UCSD-AML1 (cell line): ENCODE measurements around the gene GRB10.
A peak's percentile ranks its signal among the peaks of the same experiment; 100 is the strongest.
"Not testable (repeated sequence)": the region's sequence is repeated elsewhere in the genome, so short reads cannot be mapped to it uniquely, and the experiment has no call there.

Experiments
- DNase-seq: peaks from one replicate; lab custom pipeline; 2025; ENCODE audit not compliant: unreplicated experiment; lab: John Stamatoyannopoulos, UW

GRB10 gene

GRCh38 chr7:50589364-50589763 is 193.3 kb downstream of the GRB10 start:
- DNase-seq: no peak

DNA sequence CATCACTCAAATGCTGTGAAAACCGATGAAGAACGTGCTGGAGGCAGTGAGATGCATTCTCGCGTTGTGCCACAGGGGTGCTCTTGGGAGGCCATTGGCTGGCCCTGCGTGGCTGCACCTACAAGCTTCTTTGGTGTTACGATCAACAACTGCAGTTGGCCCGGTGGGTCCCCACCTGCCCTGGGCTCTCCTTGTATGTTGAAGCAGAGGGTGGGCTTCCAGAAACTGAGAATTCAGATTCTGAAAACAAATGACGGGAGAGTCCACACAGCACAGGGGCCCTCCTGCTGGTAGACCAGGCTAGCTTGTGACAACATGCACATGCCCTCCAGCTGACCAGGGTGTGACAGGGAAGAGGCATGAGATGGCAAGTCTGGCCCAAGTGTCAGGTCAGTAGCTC is 193.8 kb downstream of the GRB10 start:
- DNase-seq: peak; percentile 13

- DNase-seq: no peak
These were observed 195.0 kb downstream of the GRB10 start for GRCh38 chr7:50587737-50588136.

- DNase-seq: no peak
These were observed 197.8 kb downstream of the GRB10 start for GRCh38 chr7:50584793-50585408.

DNA sequence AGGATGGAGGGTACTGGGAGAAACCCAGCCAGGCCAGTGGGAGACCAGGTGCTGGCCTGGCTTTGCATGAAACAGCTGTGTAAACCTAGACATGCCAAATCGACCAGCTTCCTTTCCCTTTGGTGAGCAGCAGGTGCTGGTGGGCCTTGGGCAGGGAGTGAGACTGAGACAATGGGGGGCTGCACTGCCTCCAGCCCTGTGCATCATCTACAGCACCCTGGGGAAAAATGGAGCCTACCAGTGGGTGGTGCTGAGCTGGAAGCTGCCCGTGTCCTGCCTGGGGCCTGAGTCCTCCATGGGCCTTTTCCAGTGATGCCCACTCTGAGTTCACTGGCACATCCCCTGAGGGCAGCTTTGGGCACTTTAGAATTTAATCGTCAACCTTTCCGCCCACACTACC is 198.3 kb downstream of the GRB10 start:
- DNase-seq: no peak

DNA sequence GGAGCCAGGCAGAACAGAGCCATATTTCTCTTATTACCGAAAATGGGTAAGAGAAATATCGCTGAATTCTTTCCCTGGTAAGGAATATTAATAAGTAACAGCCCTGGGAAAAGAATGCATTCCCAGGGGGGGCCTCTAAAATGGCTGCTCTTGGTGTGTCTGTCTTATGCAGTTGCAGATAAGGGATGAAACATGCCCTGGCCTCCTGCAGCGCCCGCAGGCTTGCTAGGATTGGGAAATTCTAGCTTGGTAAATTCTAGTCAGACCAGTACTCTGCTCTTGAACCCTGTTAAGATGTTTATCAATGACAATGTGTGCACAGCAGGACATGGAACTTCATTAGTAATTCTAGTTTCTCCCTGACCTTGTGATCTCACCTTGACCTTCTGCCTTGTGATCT is 199.4 kb downstream of the GRB10 start:
- DNase-seq: not testable (repeated sequence)

DNA sequence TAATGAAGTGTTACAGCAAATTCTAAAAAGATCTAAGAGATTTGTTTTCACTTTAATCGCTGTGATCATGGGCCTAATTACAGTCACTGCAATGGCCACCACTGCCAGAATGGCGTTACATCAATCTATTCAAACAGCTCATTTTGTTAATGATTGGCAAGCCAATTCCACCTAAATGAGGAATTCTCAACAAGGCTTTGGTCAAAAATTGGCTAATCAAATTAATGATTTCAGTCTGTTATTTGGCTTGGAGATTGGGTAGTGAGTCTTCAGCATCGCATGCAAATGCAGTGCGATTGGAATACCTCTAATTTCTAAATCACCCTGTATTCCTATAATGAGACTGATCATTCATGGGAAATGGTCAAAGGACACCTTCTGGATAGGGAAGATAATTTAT is 200.4 kb downstream of the GRB10 start:
- not testable (repeated sequence) for DNase-seq

GRCh38 chr7:50580666-50581065 is 202.0 kb downstream of the GRB10 start:
- not testable (repeated sequence) for DNase-seq

DNA sequence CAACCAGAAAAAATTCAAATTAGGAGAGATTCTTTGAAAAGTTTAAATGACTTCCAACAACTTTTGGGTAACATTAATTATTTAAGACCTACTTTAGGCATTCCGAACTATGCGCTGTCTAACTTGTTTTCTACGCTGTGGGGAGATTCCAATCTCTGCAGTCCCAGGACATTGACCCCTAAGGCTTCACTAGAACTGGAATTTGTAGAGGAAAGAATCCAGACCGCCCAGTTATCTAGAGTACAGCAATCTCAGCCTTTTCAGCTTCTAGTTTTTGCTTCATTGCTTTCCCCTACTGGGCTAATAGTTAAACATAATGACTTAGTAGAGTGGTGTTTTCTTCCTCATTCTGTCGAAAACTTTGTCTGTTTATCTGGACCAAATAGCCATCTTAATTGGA is 202.6 kb downstream of the GRB10 start:
- DNase-seq: no peak

DNA sequence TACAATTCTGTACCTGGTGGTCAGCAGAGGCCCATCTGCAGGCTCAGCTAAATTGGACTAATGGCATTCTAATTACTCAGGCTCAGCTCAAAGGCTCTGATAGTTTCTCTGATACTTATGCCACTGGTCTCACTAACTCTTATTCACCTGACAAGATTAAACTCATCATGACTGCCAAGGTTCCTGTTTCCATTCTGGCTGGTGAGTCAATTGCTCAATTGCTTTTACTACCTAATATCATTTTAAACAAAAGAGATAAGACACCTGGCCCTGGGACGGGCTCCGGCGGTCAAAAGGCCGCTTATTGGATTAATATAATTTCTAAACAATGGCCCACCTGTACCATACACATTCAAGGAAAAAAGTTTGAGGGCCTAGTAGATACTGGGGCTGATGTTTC is 204.6 kb downstream of the GRB10 start:
- DNase-seq: not testable (repeated sequence)

DNA sequence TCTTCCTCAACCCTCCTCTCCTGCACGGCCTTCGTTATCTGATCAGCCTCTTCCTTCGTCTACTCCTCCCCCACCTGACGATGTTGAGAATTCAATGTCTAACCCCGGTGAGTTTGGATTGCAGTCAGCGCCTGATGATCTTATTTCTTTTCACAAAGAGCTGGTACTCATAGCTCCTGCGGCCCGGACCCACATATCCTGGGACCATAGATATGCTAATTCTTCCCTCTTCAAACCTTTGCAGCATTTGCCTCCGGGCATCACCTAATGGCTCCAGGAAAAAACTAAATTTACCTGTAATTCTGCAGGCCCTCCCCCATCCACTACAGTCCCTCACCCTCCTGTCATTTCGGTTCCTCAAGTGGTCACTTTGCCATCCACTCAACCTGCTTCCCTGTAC is 205.1 kb downstream of the GRB10 start:
- no peak for DNase-seq

- DNase-seq: not testable (repeated sequence)
These were observed 206.3 kb downstream of the GRB10 start for GRCh38 chr7:50576388-50576787.

GRCh38 chr7:50567715-50568261 is 214.9 kb downstream of the GRB10 start:
- DNase-seq: no peak

DNA sequence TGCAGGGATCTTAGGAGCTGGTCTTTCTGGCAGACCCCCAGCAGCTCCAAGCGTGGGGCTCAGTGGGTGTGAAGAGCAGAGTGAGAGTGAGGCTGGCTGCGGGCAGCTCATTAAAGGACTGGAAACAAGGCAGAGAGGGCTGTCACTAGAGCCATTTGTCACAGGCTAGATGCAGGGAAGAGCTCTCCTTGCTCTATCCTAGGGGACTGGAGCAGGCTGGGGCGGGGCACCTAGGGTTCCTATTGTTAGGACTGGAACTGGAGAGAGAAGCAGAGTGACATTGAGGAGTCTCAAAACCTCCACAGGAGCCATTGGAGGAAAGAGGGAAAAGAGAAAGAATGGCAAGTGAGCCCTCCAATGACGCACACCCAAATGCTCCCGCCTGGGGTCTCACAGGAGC is 216.7 kb downstream of the GRB10 start:
- no peak for DNase-seq

- DNase-seq: no peak
These were observed 217.2 kb downstream of the GRB10 start for GRCh38 chr7:50565559-50565916.

DNA sequence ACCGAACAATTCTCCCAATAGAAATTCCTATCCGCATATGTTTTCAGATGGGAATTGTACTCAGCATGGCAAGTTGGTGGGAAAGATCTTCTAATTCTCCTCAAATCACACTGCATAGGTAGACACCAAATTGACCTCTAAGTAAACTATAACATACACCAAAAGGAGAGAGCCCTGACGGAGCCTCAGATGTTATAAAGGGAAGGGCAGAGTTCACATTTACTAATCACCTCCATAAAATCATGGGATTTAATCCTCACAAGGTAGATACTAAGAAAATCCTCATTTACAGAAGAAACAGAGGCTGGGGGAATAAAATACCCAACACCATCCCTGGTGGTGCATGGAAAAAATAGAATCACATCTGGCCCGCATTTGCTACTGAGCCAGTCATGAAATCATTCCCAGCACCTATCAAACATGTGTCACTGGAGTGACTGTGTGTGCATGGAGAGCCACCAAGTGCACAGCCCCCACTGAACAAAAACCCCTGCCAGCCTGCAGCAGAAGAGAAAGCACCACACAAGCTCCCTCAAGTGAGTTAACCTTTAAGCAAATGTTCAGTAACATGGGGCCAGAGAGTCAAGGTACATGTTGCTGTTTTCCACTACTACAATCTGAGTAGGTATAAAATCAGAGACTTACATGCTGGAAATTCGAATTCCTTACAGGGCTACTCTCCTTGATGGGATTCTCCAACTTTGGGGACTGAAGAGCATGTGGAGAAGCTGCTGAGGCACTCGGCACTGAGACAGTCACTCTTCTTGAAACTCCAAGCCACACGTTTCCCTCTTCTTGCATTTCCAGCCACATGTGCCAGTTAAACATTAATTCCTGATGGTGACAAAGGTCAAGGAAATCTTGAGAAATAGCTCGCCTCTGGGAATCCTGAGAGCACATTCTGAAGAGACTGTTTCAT is 217.8 kb downstream of the GRB10 start, which contains the start of gene DDC:
TSS of gene DDC (minus strand) at position 766 of the 919 bp plus-strand sequence. CDS start 21,320 bp downstream, outside the sequence.
- no peak for DNase-seq

GRCh38 chr7:50564171-50564570 is 218.5 kb downstream of the GRB10 start:
- no peak for DNase-seq

DNA sequence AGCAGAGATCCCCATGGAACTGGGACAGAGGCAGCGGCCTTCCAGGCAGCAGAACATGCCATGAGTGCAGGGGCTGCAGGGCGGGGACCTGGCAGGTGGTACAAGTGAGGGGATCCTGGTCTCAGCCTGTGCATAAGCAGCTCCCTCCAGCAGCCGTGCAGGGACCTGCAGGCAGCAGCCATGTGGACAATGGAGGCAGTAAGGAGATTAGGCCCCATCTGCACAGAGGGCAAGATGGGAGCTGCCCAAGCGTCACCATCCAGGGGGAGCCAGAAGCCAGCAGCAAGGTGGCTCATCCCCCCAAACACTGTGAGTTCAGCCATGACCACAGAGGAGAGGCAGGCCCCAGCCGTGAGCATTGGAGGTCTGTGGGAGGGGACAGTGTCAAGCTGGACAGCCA is 220.6 kb downstream of the GRB10 start:
- DNase-seq: no peak

GRCh38 chr7:50560865-50561351 is 221.8 kb downstream of the GRB10 start:
- DNase-seq: no peak

GRCh38 chr7:50559881-50560280 is 222.8 kb downstream of the GRB10 start:
- DNase-seq: no peak

GRCh38 chr7:50558294-50559053 is 224.2 kb downstream of the GRB10 start:
- DNase-seq: no peak
